Measurements from ENCODE around the gene TMEM130.

- TF ChIP-seq PBX3 (IDR thresholded peaks at IDR 0.05; ENCODE audit: insufficient replicate concordance, low read depth, low read length) = no peak
- no peak for TF ChIP-seq ZBTB33 (IDR thresholded peaks at IDR 0.05)
- TF ChIP-seq CHD2 (IDR thresholded peaks at IDR 0.05; ENCODE audit: borderline replicate concordance, low read depth, low read length) = no peak
- no peak for TF ChIP-seq CTCF (IDR thresholded peaks at IDR 0.05 in 2 of 3, conservative IDR thresholded peaks at IDR 0.05 in 1 of 3; ENCODE audit: control insufficient read depth in 2 of 3, extremely low read depth in 1 of 3, insufficient read depth in 1 of 3, low read depth in 3 of 3, low read length in 3 of 3)
- no peak for TF ChIP-seq USF2 (IDR thresholded peaks at IDR 0.05; ENCODE audit: borderline replicate concordance, low read depth, low read length)
- no peak for TF ChIP-seq HDGF (IDR thresholded peaks at IDR 0.05)
- no peak for TF ChIP-seq USF1 (IDR thresholded peaks at IDR 0.05; ENCODE audit: borderline replicate concordance, extremely low read length, insufficient read depth, low read depth, low read length)
- TF ChIP-seq ZNF207 (IDR thresholded peaks at IDR 0.05; ENCODE audit: borderline replicate concordance) = no peak
- TF ChIP-seq ZNF24 (IDR thresholded peaks at IDR 0.05) = no peak
Measured at GRCh38 chr7:98877692-98878364, 8.0 kb upstream of the TMEM130 start.

Data from GM12878 (cell line).